ENCODE results near the gene BGN.

BGN gene

GRCh38 chrX:153551135-153551534 is 56.4 kb downstream of the BGN start:
- intact Hi-C loops (cut with micrococcal nuclease) = loop anchor here (5.0 kb wide), 2 partner anchors 96 to 111 kb away; partner anchors contain the start of gene DUSP9
- H3K36me3 Mint-ChIP-seq (ENCODE audit: low read depth) = no peaks in the 10 kb centered on the region
- H3K27me3 Mint-ChIP-seq = peaks cover 41% of the 10 kb centered on the region
- H3K27ac Mint-ChIP-seq = no peak overlapping the region
- no peak overlapping the region for H3K4me3 Mint-ChIP-seq
- H3K4me1 Mint-ChIP-seq (ENCODE audit: low read depth) = peaks cover 16% of the 10 kb centered on the region
- H3K9me3 Mint-ChIP-seq = no peaks in the 10 kb centered on the region

- Mint-ChIP-seq H3K36me3 (ENCODE audit: low read depth) (no peaks in the 10 kb centered on the region), H3K9me3 (no peaks in the 10 kb centered on the region), H3K27ac (no peak overlapping the region), H3K4me3 (no peak overlapping the region), H3K4me1 (ENCODE audit: low read depth) (peaks cover 8% of the 10 kb centered on the region), H3K27me3 (peaks cover 19% of the 10 kb centered on the region)
- intact Hi-C loops (cut with micrococcal nuclease) = loop anchor here (5.0 kb wide), 2 partner anchors 93 to 108 kb away; partner anchors contain the start of gene DUSP9
These were observed 59.9 kb downstream of the BGN start for GRCh38 chrX:153554519-153555167.

GRCh38 chrX:153556767-153557166 is 62.0 kb downstream of the BGN start:
- Mint-ChIP-seq H3K27ac (no peak overlapping the region), H3K4me1 (ENCODE audit: low read depth) (peaks cover 24% of the 10 kb centered on the region), H3K27me3 (peaks cover 16% of the 10 kb centered on the region), H3K9me3 (no peaks in the 10 kb centered on the region), H3K4me3 (no peak overlapping the region), H3K36me3 (ENCODE audit: low read depth) (no peaks in the 10 kb centered on the region)
- intact Hi-C loops (cut with micrococcal nuclease) = no loop called here

GRCh38 chrX:153557618-153558355 is 63.0 kb downstream of the BGN start:
- H3K4me1 Mint-ChIP-seq (ENCODE audit: low read depth) = peaks cover 24% of the 10 kb centered on the region
- no peak overlapping the region for H3K4me3 Mint-ChIP-seq
- H3K27me3 Mint-ChIP-seq = peaks cover 12% of the 10 kb centered on the region
- H3K9me3 Mint-ChIP-seq = no peaks in the 10 kb centered on the region
- no peak overlapping the region for H3K27ac Mint-ChIP-seq
- intact Hi-C loops (cut with micrococcal nuclease) = no loop called here
- no peaks in the 10 kb centered on the region for H3K36me3 Mint-ChIP-seq (ENCODE audit: low read depth)

Data from dendritic cell treated with granulocyte-macrophage colony-stimulating factor and Interleukin-4, amounts not matched to agents 40 ng/mL and 50 ng/mL, for 4 days (primary cell).